Adrenal gland (tissue), 5 donors: Measurements from ENCODE around the gene OSBP2.

Experiments used
- CTCF ChIP-seq, 6 experiments: fragments of 450-650 bp in 4 of 6; fragments of 200-600 bp in 2 of 6; sonication (generic) in 1 of 6; IDR thresholded peaks; 1 replicate in 5 of 6; 2 replicates in 1 of 6; pipeline versions ENCODE4 v1.5.1 to v1.8.0; 2016 to 2021; ENCODE audit warnings: antibody characterized with exemption in 6 of 6, mild to moderate bottlenecking in 2 of 6, moderate library complexity in 1 of 6
- POLR2A ChIP-seq, 2 donors: fragments of 450-650 bp; IDR thresholded peaks; one replicate each; pipeline ENCODE4 v1.6.1; 2017; ENCODE audit warnings: antibody characterized with exemption in 2 of 2, mild to moderate bottlenecking in 2 of 2, moderate library complexity in 1 of 2
- donor health status: DM: no; HTN: no; CAD: no.

GRCh38 chr22:30773919-30774318 lies 79.2 kb downstream of the OSBP2 start:
- TF ChIP-seq CTCF (IDR thresholded peaks at IDR 0.05) (no peak), POLR2A (IDR thresholded peaks at IDR 0.05) (no peak)
